Endothelial cell of hepatic sinusoid (primary cell): Measurements from ENCODE around the gene TTC23L.

Experiments used
- in situ Hi-C: cut with HindIII; loops from 2 replicates; pipeline ENCODE4 v1.10.0; 2017; ENCODE audit warnings: low sequenced_read_pairs

TTC23L gene

DNA sequence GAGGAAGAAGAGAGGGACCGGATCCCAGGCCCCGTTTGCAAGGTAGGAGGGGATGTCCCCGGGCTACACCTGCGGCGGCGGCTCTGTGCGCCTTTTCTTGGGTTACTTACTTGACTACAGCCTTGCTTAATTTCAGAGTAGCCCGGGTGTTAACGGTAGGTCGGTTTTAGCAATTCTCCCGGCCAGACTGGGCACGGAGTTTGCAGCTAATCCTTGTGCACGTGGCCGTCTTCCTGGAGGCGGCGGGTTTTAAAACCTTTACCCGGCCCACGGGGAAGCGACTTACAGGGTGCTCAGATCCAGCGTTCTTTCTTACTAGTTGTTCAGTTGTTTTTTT lies 76.9 kb downstream of the TTC23L start:
- in situ Hi-C loops: no loop called here

DNA sequence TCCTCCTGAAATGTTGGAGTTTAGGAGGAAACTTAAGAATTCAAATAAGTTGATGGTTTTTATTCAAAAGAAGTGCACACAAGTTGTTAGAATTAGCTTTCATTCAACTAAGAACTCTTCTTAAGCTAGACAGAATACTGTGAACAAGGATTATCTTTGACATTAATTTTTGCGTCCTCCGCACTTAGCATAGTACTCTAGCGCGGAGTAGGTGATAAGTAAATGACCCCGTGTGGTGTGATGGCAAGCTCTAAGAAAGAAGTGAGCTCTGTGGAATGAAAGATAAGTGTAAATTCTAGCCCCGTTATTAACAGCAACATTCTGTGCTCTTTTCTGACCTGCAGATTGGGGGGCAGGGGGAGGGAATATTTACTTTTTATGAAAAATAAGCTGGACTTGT lies 77.6 kb downstream of the TTC23L start:
- in situ Hi-C loops: no loop called here

DNA sequence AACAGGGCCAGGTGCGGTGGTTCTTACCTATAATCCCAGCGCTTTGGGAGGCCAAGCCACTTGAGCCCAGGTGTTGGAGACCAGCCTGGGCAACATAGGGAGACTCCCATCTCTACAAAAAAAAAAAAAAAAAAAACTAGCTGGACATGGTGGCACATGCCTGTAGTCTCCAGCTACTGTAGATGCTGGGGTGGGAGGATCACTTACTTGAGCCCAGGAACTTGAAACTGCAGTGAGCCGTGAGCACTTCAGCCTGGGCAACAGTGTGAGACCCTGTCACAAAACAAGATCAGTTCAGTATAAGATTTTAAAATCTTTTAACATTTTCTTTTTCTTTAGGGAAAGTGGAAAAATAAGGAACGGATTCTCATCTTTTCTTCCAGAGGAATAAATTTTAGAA lies 79.1 kb downstream of the TTC23L start:
- in situ Hi-C loops: no loop called here

DNA sequence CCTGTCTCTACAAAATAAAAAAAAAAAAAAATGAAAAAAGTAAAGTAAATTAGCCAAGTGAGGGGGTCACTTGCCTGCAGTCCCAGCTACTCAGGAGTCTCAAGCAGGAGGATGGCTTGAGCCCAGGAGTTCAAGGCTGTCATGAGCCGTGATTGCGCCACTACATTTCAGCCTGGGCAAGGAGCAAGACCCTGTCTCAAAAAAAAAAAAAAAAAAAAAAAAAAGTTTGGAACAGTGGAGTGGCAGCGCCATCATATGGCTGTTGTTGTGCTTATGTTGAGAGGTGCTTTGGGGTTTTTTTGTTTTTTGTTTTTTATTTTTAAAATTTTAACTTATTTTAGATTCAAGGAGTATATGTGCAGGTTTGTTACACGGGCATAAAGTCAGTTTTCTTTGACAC lies 80.1 kb downstream of the TTC23L start:
- in situ Hi-C loops: no loop called here

DNA sequence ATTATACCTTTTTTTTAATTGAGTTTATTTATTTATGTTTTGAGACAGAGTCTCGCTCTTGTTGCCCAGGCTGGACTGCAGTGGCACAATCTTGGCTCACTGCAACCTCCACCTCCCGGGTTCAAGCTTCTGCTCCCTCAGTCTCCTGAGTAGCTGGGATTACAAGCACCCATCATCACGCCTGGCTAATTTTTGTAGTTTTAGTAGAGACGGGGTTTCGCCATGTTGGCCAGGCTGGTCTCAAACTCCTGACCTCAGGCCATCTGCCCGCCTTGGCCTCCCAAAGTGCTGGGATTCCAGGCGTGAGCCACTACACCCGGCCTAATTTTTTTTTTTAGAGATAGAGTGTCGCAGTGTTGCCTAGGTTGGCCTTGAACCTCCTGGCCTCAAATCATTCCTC lies 84.3 kb downstream of the TTC23L start:
- in situ Hi-C loops: loop anchor here (5.0 kb wide), 1 partner anchor 76 kb away; no protein-coding TSS in a partner anchor

DNA sequence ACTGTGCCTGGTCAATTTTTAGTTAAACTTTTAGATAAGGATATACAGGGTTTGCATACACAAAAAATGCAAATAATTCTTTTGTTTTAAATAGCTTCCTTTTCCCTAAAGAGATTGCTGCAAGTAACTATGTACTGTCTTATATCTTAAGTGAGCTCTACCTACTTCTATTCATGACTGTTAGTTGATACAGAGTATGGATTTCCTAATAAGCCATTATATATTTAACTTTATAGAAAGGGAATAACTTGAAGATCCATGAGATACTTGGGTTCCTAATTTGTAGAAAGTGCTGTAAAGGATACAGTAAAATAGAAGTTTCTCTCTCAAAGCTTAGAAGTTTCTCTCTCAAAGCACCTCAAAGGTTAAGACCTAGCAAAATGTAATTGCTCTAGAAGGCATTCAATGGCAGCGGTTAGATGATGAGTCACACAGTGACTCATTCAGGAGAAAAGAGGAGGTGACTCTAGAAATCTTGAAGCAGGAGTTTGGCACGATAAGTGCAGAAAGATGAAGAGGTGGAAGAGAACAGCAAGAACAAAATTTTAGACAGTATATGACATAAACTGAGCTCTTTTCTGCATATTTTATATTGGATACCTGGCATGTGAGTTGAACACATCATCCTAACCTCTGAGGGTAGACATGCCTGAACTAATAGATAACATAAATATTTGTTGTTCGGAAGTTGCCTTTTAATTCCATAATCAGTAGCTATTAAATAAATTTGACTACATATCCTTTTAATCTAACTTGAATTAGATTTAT lies 84.9 kb downstream of the TTC23L start:
- in situ Hi-C loops: loop anchor here (5.0 kb wide), 1 partner anchor 77 kb away; no protein-coding TSS in a partner anchor

DNA sequence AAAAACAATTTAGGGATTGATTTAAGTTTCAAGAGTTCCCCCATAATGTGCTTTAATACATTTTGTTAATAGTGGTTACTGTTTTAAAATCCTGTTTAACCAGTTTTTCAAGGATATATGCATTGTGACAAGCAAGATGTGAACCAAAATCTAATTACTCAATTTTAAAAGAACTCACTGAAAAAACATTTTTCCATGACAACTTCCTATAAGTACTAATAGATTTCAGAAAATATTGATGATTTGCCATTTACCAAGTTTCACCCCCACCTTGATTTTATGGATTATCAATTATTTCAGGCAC lies 85.5 kb downstream of the TTC23L start:
- in situ Hi-C loops: loop anchor here (5.0 kb wide), 1 partner anchor 77 kb away; no protein-coding TSS in a partner anchor

DNA sequence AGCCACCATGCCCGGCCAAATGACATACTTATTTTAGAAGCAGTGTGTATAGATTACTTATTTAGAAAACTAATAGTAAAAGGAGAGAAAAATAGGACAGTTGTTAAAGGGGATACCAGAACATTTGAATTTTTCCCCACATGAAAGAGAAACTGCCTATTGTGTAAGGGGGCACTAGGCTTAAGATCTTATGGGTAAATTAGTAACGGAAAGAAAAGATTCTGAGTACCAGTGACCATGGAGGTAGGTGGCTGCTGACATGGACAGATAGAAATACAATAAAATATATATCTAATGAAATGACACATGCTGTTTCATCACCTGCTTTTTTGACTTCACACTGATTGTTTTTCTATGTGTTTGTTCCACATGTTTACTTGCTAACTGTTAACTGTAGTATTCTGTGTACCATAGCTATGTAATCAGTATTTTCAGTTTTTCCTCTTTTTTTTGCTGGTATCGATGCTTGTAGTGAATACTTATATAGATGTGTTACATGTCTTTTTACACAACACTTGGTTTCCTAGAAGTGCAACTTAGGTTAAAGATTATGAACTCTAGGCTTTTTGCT lies 87.4 kb downstream of the TTC23L start:
- in situ Hi-C loops: no loop called here

DNA sequence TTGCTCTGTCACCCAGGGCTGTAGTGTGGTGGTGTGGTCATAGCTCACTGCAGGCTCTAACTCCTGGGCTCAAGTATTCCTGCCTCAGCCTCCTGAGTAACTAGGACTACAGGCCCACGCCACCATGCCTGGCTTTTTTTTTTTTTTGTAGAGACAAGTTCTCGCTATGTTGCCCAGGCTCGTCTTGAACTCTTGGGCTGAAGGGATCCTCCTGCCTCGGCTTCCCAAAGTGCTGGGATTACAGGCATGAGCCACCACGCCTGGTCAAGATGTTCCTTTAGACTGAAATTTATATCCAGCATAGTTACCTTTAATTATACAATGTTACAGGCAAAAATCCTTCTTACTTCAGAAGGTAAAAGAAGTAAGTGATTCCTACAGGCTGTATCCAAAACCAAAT lies 88.8 kb downstream of the TTC23L start:
- in situ Hi-C loops: no loop called here

DNA sequence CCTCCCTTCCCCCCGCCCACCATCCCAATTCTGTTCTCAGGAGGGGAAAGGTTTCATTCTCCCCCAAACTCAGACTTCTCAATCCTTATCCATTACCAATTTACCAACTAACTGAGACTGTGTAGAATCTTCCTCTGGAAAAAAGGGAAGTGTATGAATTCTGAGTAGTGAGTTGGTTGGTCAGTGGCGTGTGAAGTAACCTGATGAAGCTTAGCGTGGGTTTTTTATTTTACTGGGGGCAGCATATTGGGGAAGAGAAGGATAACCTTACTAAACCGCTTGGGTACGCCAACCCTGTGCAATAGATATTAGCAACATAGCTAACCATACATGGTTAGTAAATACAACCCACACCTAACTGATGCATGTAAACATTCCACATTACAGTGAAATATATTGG lies 89.3 kb downstream of the TTC23L start:
- in situ Hi-C loops: no loop called here

DNA sequence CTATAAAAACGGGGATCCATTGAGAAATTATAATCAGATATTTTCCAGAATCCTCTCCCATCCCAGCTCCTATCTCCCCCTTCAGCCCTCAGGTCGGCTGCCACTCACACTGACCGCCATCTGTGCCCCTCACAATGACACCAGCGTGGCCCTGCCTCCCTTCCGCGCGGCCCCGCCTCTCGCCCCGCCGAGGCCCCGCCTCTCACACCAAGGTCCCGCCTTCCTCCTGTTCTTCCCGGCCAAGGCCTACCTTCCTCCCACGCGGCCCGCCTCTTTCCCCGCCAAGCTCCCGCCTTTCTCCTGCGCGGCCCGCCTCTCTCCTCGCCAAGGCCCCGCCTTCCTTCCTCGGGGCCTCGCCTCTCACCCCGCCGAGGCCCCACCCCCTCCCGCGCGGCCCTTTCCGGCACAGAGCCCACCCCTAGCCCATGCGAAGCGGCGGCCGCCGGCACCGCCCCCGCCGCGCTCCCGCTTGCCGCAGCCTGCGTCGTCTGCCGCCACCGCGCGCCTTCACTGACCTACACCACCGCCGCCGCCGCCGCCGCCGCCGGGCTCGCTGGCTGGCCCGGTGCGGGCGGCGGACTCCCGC lies 90.3 kb downstream of the TTC23L start, which contains the start of gene DNAJC21:
Gene DNAJC21, plus strand, starts transcription at position 426 of the 586 bp plus-strand sequence. CDS start 261 bp downstream, outside the sequence.
- in situ Hi-C loops: no loop called here

DNA sequence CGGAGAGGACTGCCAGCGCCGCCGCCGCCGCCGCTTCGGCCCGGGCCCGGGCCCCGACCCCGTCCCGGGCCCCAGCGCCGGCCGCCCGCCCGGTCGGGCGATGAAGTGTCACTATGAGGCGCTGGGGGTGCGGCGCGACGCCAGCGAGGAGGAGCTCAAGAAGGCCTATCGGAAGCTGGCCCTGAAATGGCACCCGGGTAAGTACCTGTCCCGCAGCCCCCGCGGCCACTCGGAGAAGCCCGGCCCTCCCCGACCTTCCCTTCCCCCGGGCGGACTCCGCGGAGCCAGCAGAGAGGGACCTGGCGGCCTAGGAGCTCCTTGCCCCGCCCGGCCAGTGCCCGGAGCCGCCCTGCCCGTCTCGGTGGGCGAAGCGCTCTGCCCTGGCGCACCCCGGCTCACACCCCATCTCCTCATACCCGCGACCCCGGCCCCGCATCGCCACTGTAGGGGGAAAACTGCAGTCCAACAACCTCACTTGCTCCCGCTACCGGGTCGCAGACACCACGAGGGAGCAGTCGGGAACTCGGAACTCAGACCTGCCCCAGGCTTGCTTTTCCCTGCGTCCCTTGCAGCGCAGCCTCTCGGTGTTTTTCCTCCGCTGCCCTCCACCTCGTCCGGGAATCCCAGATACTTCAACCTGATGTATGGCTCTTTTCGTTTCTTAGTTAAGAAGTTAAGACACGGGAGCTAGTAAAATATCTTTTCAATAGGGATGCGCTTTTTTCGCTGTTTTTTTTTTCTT lies 90.9 kb downstream of the TTC23L start:
- in situ Hi-C loops: no loop called here

DNA sequence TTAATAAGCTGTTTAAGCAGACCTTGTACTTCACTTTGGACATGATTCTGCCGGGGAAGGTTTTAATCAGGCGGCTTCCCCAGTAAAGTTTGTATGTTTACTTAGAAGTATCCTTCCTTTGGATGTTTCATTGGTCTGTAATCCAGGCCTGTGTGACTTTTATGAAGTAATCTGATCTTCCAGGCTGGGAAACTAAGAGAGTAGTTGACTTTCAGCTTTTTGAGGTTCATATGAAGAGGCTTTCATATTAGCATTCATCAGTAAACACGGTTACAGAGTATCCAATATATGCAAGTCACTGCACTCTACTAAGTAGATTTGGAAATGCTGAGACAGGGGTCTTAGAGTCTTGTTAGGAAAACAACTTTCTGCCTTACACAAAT lies 91.5 kb downstream of the TTC23L start:
- in situ Hi-C loops: no loop called here

DNA sequence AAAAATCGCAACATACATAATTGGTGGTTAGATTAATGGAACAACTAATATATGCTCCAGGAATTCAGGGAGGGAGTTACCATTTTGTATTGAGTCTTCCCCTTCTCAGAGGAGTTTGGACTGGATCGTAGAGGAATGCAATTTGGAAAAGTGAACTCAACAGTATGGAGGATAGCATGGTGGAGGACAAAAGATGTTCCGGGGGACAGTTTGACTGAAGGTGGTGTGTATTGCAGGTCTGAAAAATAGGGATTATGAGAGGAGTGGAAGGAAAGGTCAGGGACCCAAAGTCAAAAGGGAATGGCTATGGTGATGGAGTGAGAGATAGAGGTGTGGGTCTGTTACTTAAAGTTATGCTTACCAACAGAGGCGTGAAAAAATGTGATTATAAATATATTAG lies 91.9 kb downstream of the TTC23L start:
- in situ Hi-C loops: no loop called here

DNA sequence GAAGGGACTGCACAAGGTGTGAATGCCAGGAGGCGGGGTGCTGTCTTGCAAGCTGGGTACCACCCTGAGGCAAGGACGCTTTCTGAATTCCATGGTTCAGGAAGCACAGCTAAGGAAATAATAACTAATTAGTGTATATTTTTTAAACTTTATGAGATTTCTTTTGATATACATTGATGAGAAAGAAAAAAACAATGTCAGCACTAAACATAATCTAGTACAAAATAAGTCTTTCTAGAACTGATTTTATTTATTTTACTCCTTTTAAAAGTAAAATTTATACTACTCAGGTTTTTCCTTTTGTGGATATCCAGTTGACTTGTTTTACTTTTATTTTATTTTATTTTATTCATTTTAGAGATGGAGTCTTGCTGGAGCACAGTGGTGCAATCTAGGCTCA lies 94.0 kb downstream of the TTC23L start:
- in situ Hi-C loops: no loop called here

DNA sequence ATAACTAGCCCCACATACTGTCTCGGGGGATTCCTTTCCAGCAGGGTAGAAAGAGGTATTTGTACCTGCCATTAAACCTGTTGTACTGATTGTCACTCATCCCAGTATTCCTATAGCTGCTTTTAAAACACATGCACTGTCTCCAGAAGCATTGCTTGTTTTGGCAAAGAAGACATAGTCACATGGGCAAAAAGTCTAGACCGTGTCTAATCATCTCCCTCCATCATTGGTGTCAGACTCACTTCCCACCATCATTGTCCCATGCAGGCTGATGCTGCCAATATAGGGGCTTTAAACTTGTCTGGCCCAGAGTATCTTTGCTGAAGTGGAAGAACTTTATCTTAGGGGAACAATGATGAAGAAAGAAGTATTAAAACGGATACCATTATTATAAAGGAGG lies 103.0 kb downstream of the TTC23L start:
- in situ Hi-C loops: no loop called here

DNA sequence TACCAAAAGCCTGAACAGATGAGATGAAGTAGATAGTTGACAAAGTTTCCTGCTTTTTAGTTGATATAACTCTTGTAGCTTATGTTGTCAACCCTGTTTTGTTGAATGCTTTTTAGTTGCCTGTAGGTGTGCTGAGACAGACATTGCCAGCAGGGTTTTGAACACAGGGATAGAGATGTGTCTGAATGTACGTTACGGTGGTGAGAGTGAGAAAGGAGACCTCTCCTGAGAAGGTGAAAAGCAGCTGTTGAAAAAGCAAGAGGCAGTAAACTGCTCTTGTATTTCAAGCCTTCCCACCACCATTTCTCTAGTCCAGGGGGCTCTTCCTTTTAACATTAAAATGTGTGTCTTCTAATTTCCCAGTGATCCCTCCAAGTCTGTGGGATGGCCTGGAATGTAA lies 105.1 kb downstream of the TTC23L start:
- in situ Hi-C loops: no loop called here

DNA sequence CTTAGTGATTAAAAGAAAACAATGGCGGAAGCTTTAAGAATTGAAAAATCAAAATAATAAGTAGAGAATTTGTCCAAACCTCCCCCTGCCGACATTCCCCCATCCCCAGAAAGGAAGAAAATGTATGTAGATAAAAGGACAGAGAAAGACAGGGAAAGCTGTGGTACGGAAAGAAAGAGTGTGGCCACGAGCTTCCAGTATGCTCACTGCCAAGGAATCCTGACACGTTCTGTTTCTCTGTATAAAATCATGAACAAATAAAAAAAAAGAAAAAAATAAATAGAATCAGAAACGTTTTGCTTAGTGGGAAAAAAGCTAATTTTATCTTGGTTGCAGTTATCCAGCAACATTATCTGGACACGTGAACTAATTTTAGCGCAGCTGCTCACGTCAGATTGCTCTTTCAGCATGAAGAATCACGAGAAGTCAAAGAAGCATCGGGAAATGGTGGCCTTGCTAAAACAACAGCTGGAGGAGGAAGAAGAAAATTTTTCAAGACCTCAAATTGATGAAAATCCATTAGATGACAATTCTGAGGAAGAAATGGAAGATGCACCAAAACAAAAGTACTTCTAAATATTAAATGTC lies 105.6 kb downstream of the TTC23L start:
- in situ Hi-C loops: no loop called here
